HG02884 (cell line): Measurements from ENCODE around the gene ALKBH1.
"Not testable (repeated sequence)": the region's sequence is repeated elsewhere in the genome, so short reads cannot be mapped to it uniquely, and the experiment has no call there.

Experiments used
- ATAC-seq: cut with Tn5 transposase; IDR thresholded peaks from one replicate; pipeline ENCODE4 v1.9.1; 2021; ENCODE audit warnings: mild to moderate bottlenecking, moderate library complexity; ENCODE audit not compliant: unreplicated experiment

Gene ALKBH1

GRCh38 chr14:77674931-77675330, 32.9 kb downstream of the ALKBH1 start:
- no peak for ATAC-seq

GRCh38 chr14:77673193-77673592, 34.6 kb downstream of the ALKBH1 start:
- no peak for ATAC-seq

GRCh38 chr14:77667331-77667730, 40.5 kb downstream of the ALKBH1 start:
- ATAC-seq = no peak

- no peak for ATAC-seq
Measured at GRCh38 chr14:77663293-77663692, 44.5 kb downstream of the ALKBH1 start.

- ATAC-seq = not testable (repeated sequence)
Measured at GRCh38 chr14:77661562-77661961, 46.3 kb downstream of the ALKBH1 start.

GRCh38 chr14:77660754-77661153, 47.1 kb downstream of the ALKBH1 start:
- no peak for ATAC-seq

GRCh38 chr14:77659831-77660230, 48.0 kb downstream of the ALKBH1 start:
- ATAC-seq = no peak

- no peak for ATAC-seq
Measured at GRCh38 chr14:77657280-77657679, 50.5 kb downstream of the ALKBH1 start.

GRCh38 chr14:77654001-77654441, 53.8 kb downstream of the ALKBH1 start:
- ATAC-seq = no peak

GRCh38 chr14:77649326-77649725, 58.5 kb downstream of the ALKBH1 start:
- no peak for ATAC-seq

GRCh38 chr14:77648520-77649200, 59.2 kb downstream of the ALKBH1 start:
- no peak for ATAC-seq

- no peak for ATAC-seq
Measured at GRCh38 chr14:77647853-77648252, 60.0 kb downstream of the ALKBH1 start.

GRCh38 chr14:77646907-77647306, 60.9 kb downstream of the ALKBH1 start:
- no peak for ATAC-seq

- no peak for ATAC-seq
Measured at GRCh38 chr14:77645520-77646230, 62.1 kb downstream of the ALKBH1 start.

- no peak for ATAC-seq
Measured at GRCh38 chr14:77642407-77642806, 65.4 kb downstream of the ALKBH1 start.

GRCh38 chr14:77641534-77642341, 66.1 kb downstream of the ALKBH1 start:
- ATAC-seq = no peak

GRCh38 chr14:77640756-77641533, 66.9 kb downstream of the ALKBH1 start:
- ATAC-seq = no peak

- ATAC-seq = no peak
Measured at GRCh38 chr14:77638771-77639171, 69.1 kb downstream of the ALKBH1 start.

- not testable (repeated sequence) for ATAC-seq
Measured at GRCh38 chr14:77635869-77636268, 72.0 kb downstream of the ALKBH1 start.

- ATAC-seq = not testable (repeated sequence)
Measured at GRCh38 chr14:77635466-77635865, 72.4 kb downstream of the ALKBH1 start.

GRCh38 chr14:77630111-77630510, 77.7 kb downstream of the ALKBH1 start:
- ATAC-seq = no peak
